Stomach (tissue), 9 donors: ENCODE data around the gene SENP1. TPM values are rescaled to one million over a fixed set of nuclear protein-coding genes. Genes with fewer than 3 reads are reported as not detected.

Experiments
- DNase-seq, 2 donors: peaks; one replicate each; pipeline versions ENCODE4 v3.0.0 to v3.0.0-alpha.2; 2013 to 2019
- H3K27ac ChIP-seq, 5 donors: fragments of 200-600 bp in 4 of 5; sonication (generic) in 4 of 5; one replicate each; pipeline ENCODE4 v1.5.1; 2013 to 2019; ENCODE audit warnings: mild to moderate bottlenecking in 1 of 5, moderate library complexity in 1 of 5
- H3K27me3 ChIP-seq, 3 donors: fragments of 200-600 bp; sonication (generic); one replicate each; pipeline ENCODE4 v1.5.1; 2017 to 2019; ENCODE audit warnings: mixed run types in 1 of 3
- H3K36me3 ChIP-seq, 4 donors: fragments of 200-600 bp; sonication (generic); 1 replicate in 3 of 4; 2 replicates in 1 of 4; pipeline ENCODE4 v1.5.1; 2016 to 2019
- H3K4me1 ChIP-seq, 4 donors: fragments of 200-600 bp; sonication (generic); one replicate each; pipeline ENCODE4 v1.5.1; 2016 to 2019
- H3K4me3 ChIP-seq, 4 donors: fragments of 200-600 bp; sonication (generic) in 3 of 4; one replicate each; pipeline ENCODE4 v1.5.1; 2016 to 2019; ENCODE audit warnings: mild to moderate bottlenecking in 1 of 4
- H3K9me3 ChIP-seq, 4 donors: fragments of 200-600 bp; sonication (generic); one replicate each; pipeline ENCODE4 v1.5.1; 2016 to 2019
- EP300 ChIP-seq: sonication (generic); formaldehyde crosslinking; IDR thresholded peaks from one replicate; pipeline ENCODE4 v1.6.1; 2017; ENCODE audit warnings: antibody characterized with exemption
- POLR2A ChIP-seq, 4 donors: fragments of 450-650 bp; IDR thresholded peaks; one replicate each; pipeline ENCODE4 v1.6.1; 2016; ENCODE audit warnings: antibody characterized with exemption in 4 of 4, control low read depth in 2 of 4, mild to moderate bottlenecking in 1 of 4, moderate library complexity in 1 of 4
- POLR2AphosphoS5 ChIP-seq, 3 donors: sonication (generic); formaldehyde crosslinking; IDR thresholded peaks; one replicate each; pipeline ENCODE4 v1.6.1; 2016; ENCODE audit warnings: antibody characterized with exemption in 3 of 3
- WGBS, 5 donors: extraction: QIAGEN DNeasy Blood & Tissue Kit in 3 of 5; methylation state at CpG; one replicate each; pipeline versions ENCODE4 v1.1.5 to v1.1.7; 2013 to 2018; 5-methylcytosine and 5-hydroxymethylcytosine counted together
- intact Hi-C: fragments of 100-400 bp; cut with DNase I; formaldehyde crosslinking; loops from one replicate; pipeline ENCODE4 v1.15.1; 2023; ENCODE audit warnings: low total_unique reads
- polyA plus RNA-seq, 3 donors: library from polyadenylated mRNA; stranded (reverse); fragments of 200-250 nt; gene quantifications; one replicate each; pipeline ENCODE4 v1.2.3, GENCODE V29; 2013
- total RNA-seq, 5 donors: library from RNA; depleted of rRNA; stranded (reverse); fragments of >200 nt; gene quantifications; one replicate each; pipeline versions ENCODE4 v1.1.0 to v1.2.3, GENCODE V29; 2014 to 2016
- TF ChIP-seq, protein P1 (sequence below), 7 experiments: fragments of 450-650 bp in 4 of 7; fragments of 200-600 bp in 3 of 7; sonication (generic) in 3 of 7; IDR thresholded peaks; one replicate each; pipeline ENCODE4 v1.5.1; 2016 to 2019; ENCODE audit warnings: antibody characterized with exemption in 7 of 7, control low read depth in 2 of 7, mild to moderate bottlenecking in 1 of 7
- donor health status: healthy with polysubstance abuse.
- donor health status: Bipolar disorder and iron deficiency.
- donor health status: healthy.

SENP1 gene
- total and polyA plus RNA-seq, 8 donors, result 2.9 to 27.5 (median 10.6) TPM

DNA sequence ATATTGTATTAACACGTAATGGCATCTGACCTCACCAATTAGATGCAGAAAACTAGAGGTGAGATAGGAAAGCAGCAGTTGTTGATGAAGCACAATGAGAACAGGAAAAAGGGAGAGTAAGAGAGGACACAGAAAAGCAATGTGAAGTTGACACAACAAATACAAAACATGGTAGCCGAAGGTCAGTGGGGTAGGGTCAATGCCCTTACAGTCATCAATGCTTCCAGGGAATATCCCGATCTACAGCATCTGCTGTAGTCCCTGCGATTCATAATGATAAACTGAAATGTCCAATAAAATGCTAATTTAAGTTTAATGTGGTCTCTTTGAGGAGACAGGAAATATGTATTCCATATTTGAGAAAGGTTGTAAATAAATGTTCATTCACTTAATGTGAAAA is 98.7 kb downstream of the SENP1 start:
- Histone ChIP-seq H3K27ac (no peak overlapping the region), H3K27me3 (peaks cover 15 to 93% (median 40%) of the 10 kb centered on the region in 3 donors), H3K36me3 (no peaks in the 10 kb centered on the region), H3K4me3 (no peak overlapping the region), H3K4me1 (peaks cover 28 to 32% (median 31%) of the 10 kb centered on the region in 4 donors), H3K9me3 (no peaks in the 10 kb centered on the region)
- no peak for TF ChIP-seq POLR2A (IDR thresholded peaks at IDR 0.05)
- TF ChIP-seq, protein P1, sequence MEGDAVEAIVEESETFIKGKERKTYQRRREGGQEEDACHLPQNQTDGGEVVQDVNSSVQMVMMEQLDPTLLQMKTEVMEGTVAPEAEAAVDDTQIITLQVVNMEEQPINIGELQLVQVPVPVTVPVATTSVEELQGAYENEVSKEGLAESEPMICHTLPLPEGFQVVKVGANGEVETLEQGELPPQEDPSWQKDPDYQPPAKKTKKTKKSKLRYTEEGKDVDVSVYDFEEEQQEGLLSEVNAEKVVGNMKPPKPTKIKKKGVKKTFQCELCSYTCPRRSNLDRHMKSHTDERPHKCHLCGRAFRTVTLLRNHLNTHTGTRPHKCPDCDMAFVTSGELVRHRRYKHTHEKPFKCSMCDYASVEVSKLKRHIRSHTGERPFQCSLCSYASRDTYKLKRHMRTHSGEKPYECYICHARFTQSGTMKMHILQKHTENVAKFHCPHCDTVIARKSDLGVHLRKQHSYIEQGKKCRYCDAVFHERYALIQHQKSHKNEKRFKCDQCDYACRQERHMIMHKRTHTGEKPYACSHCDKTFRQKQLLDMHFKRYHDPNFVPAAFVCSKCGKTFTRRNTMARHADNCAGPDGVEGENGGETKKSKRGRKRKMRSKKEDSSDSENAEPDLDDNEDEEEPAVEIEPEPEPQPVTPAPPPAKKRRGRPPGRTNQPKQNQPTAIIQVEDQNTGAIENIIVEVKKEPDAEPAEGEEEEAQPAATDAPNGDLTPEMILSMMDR (IDR thresholded peaks at IDR 0.05), result no peak
- TF ChIP-seq EP300, result no peak
- TF ChIP-seq POLR2AphosphoS5 (IDR thresholded peaks at IDR 0.05), result no peak
- DNase-seq, result no peak
- 89 to 95% (median 93%) methylated on average over 4 of the region's 4 CpGs for WGBS, 5 donors
- intact Hi-C loops, result no loop called here

DNA sequence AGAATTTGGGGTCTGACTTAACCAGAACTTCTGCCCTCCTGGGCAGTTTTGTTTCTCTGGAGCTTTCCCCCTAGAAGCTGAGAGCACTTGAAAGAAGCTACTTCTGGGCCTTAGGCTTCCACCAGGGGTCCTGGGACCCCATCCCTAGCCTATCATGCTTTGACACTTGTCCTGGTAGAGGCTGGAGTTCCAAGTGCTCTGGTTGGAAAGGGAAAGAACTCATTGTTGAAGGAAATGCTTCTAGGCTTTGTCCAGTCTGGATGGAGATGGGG is 100.2 kb downstream of the SENP1 start:
- no peak for DNase-seq
- TF ChIP-seq EP300 (no peak), POLR2AphosphoS5 (IDR thresholded peaks at IDR 0.05) (no peak), POLR2A (IDR thresholded peaks at IDR 0.05) (no peak)
- TF ChIP-seq, protein P1 (IDR thresholded peaks at IDR 0.05), result no peak
- no peak overlapping the region for H3K4me3 ChIP-seq
- H3K4me1 ChIP-seq, result peaks cover 42 to 47% (median 46%) of the 10 kb centered on the region in 4 donors
- H3K36me3 ChIP-seq, result no peaks in the 10 kb centered on the region
- H3K27me3 ChIP-seq, result peaks cover 15 to 100% (median 53%) of the 10 kb centered on the region in 3 donors
- H3K27ac ChIP-seq, result no peak overlapping the region
- H3K9me3 ChIP-seq, result no peaks in the 10 kb centered on the region
- intact Hi-C loops, result no loop called here

DNA sequence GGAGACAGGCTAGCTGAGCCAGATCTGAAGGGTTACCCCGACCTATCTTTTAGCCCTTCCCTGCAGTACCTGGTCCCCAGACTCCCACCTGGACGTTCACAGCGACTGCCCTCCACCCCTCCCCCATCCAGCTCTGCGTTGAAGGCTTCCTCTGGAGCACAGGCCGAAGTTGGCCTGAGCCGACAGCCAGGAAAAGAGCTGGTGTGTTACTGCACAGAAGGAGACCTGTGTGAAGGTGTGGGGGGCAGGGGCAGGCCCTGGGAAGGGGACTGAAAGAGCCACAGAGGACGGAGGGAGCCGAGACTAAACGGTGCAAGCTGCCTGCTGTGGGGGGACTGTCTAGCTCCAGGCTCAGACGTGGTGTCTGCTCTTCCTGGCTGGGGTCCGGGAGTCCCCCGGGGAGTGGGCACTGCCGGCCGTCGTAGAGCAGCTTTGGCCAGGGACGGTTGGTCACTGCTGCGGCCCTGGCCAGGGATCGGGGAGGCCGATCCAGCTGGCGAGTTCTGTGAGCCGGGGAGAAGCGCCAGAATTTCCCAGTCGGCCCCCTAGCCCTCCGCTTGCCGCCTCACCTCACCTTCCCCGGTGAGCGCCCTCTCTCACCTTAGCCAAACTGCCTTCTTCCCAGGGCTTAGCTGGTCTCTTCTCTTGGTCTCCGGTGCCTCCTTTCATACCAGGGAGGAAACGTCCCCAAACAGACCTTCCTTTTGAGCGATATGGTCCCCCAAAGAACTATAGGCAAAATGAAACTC is 100.7 kb downstream of the SENP1 start:
- intact Hi-C loops, result no loop called here
- Histone ChIP-seq H3K36me3 (no peaks in the 10 kb centered on the region), H3K27ac (peak overlapping the region in 1 of 5 donors; percentile 26), H3K9me3 (no peaks in the 10 kb centered on the region), H3K27me3 (peaks cover 15 to 100% (median 56%) of the 10 kb centered on the region in 3 donors), H3K4me3 (peak overlapping the region in 3 of 4 donors; percentile 37 to 56 (median 41)), H3K4me1 (peaks cover 42 to 48% (median 46%) of the 10 kb centered on the region in 4 donors)
- TF ChIP-seq EP300, result no peak
- TF ChIP-seq, protein P1 (IDR thresholded peaks at IDR 0.05), result no peak
- TF ChIP-seq POLR2AphosphoS5 (IDR thresholded peaks at IDR 0.05), result no peak
- TF ChIP-seq POLR2A (IDR thresholded peaks at IDR 0.05), result no peak
- DNase-seq, result peak in 1 of 2 donors; percentile 58
- 49 to 56% (median 53%) methylated on average over 25 to 30 of the region's 30 CpGs for WGBS, 5 donors

DNA sequence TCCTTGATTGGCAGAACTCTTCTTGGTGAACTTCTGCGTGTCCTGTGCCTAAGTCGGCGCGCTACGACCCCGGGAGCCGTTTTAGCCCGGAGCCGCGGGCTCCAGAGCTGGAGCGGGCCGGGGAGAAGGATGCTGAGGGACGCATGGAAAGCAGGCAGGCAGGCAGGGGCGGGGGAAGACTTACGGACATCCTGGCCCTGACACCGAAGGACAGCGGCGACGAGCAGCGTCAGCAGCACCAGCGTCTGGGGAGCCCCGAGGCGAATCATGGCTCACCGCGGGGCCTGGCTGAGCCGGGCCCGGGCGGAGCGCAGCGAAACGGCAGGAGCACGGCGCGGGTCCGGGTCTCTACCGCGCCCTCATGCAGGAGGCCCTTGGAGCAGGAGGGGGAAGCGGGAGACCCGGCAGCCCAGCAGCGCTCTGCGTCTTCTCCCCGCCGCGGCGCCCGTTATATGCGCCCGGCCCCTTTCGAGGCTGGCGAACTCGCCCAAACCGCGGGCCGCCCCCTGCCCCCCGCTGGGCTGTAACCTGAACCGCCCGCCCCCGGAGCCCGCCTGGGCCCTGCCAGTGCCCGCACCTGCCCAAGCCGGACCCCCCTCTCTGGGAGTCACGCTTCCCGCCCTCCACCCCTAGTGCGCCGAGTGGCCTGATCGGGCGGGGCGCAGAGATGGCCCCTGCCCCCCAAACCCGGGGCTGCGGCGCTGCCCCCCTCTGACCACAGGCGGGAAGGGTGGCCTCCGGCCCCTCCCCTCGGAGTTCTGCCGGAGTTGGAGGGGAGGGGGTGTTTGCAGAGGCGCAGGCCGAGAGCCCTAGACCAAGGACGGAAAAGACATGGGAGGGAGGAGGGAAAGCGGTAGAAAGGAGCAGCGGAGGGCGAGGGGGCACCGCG is 101.6 kb downstream of the SENP1 start, which contains the start of gene COL2A1:
Gene COL2A1 (minus strand): TSS at position 424 of the 889 bp plus-strand sequence. CDS start 155 bp downstream, at position 269.
- H3K27me3 ChIP-seq, result peaks cover 15 to 100% (median 61%) of the 10 kb centered on the region in 3 donors
- H3K4me3 ChIP-seq, result peak within 1 kb of the TSS; percentile 24 to 56 (median 39)
- no peaks in the 10 kb centered on the region for H3K9me3 ChIP-seq
- H3K4me1 ChIP-seq, result peaks cover 42 to 48% (median 46%) of the 10 kb centered on the region in 4 donors
- no peaks in the 10 kb centered on the region for H3K36me3 ChIP-seq
- H3K27ac ChIP-seq, result peak within 1 kb of the TSS in 2 of 5 donors; percentile 8 to 26
- no peak for TF ChIP-seq POLR2A (IDR thresholded peaks at IDR 0.05)
- 1 to 2% (median 1%) methylated on average over 30 to 83 of the region's 83 CpGs for WGBS, 5 donors
- peak in 1 of 2 donors; percentile 67 for DNase-seq
- intact Hi-C loops, result no loop called here
